ENCODE results near the gene CSNK1G1.
"Not testable (repeated sequence)": the region's sequence is repeated elsewhere in the genome, so short reads cannot be mapped to it uniquely, and the experiment has no call there.

DNA sequence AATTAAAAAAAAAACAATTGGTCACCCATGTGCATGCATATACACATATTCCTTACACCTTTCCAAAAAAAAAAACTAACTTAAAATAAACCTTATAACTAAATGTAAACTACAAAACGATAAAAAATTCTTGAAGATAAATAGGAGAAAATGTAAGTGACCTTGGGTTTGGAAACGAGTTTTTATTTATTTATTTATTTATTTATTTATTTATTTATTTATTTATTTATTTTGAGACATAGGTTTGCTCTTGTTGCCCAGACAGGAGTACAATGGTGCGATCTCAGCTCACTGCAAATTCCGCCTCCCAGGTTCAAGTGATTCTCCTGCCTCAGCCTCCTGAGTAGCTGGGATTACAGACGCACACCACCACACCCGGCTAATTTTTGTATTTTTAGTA is 9.7 kb downstream of the CSNK1G1 start:
- TF ChIP-seq, protein P1, sequence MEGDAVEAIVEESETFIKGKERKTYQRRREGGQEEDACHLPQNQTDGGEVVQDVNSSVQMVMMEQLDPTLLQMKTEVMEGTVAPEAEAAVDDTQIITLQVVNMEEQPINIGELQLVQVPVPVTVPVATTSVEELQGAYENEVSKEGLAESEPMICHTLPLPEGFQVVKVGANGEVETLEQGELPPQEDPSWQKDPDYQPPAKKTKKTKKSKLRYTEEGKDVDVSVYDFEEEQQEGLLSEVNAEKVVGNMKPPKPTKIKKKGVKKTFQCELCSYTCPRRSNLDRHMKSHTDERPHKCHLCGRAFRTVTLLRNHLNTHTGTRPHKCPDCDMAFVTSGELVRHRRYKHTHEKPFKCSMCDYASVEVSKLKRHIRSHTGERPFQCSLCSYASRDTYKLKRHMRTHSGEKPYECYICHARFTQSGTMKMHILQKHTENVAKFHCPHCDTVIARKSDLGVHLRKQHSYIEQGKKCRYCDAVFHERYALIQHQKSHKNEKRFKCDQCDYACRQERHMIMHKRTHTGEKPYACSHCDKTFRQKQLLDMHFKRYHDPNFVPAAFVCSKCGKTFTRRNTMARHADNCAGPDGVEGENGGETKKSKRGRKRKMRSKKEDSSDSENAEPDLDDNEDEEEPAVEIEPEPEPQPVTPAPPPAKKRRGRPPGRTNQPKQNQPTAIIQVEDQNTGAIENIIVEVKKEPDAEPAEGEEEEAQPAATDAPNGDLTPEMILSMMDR (IDR thresholded peaks at IDR 0.05 in 8 of 11, conservative IDR thresholded peaks at IDR 0.05 in 3 of 11) = not testable (repeated sequence)
- TF ChIP-seq POLR2A, POLR2AphosphoS5 (IDR thresholded peaks at IDR 0.05): not testable (repeated sequence)
